Stimulated activated CD4-positive, alpha-beta T cell treated with anti-CD3 and anti-CD28 coated beads, TNF-alpha, amount 100 ng/mL, for 48 hours (primary cell): ENCODE data around the gene VPS29.
A peak's percentile ranks its signal among the peaks of the same experiment; 100 is the strongest.
"Not testable (repeated sequence)": the region's sequence is repeated elsewhere in the genome, so short reads cannot be mapped to it uniquely, and the experiment has no call there.

Experiments
- DNase-seq, 3 donors: peaks; one replicate each; pipeline ENCODE4 v3.0.0-alpha.2; 2020; ENCODE audit warnings: low read depth in 3 of 3

Gene VPS29

GRCh38 chr12:110528277-110528839 is 26.4 kb upstream of the VPS29 start:
- DNase-seq: no peak

GRCh38 chr12:110520876-110521712 is 19.2 kb upstream of the VPS29 start:
- peak in 2 of 3 donors; percentile 10 to 28 for DNase-seq

- not testable (repeated sequence) for DNase-seq
Observed at GRCh38 chr12:110518014-110518413, 16.1 kb upstream of the VPS29 start.

- no peak for DNase-seq
Observed at GRCh38 chr12:110516995-110517394, 15.1 kb upstream of the VPS29 start.

GRCh38 chr12:110514363-110514762 is 12.5 kb upstream of the VPS29 start:
- no peak for DNase-seq

DNA sequence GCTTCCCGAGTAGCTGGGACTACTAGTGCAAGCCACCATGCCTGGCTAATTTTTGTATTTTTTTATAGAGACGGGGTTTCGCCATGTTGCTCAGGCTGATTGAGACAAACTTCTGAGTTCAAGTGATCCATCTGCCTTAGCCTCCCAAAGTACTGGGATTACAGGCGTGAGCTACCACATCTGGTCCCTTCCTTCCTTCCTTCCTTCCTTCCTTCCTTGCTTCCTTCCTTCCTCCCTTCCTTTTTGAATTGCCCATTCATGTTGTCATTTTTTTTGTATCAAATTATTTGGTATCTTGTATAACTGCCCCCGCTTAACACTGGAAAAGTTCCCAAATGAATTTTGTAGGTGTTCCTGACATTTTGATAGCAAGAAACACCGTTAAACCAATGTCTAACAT is 11.9 kb upstream of the VPS29 start:
- DNase-seq: no peak

- no peak for DNase-seq
Observed at GRCh38 chr12:110508071-110508586, 6.2 kb upstream of the VPS29 start.

GRCh38 chr12:110505332-110505731 is 3.4 kb upstream of the VPS29 start:
- no peak for DNase-seq

DNA sequence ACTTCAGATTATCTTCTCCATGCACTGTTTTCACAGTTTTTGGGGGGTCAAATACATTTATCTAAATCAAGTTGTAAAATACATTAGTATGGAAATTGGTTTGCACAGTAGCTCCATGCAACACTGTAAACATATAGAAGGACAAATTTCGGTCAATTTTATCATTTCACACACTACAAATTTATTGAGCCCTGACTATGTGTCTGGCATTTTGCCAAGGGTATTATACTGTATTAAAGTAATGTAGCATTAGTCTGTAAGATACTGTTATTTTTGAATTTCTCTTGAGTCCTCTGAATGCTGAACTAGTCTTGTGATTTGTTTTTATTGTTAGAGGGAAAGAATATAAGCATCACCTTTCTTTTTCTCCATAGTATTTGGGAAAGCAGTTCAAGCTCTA is 1.5 kb upstream of the VPS29 start:
- no peak for DNase-seq

GRCh38 chr12:110501399-110501751 is 536 bp downstream of the VPS29 start:
- DNase-seq: peak in 1 of 3 donors; percentile 24

- DNase-seq: no peak
Observed at GRCh38 chr12:110498984-110499706, 2.8 kb downstream of the VPS29 start.

- no peak for DNase-seq
Observed at GRCh38 chr12:110475426-110475825, 26.5 kb downstream of the VPS29 start.

DNA sequence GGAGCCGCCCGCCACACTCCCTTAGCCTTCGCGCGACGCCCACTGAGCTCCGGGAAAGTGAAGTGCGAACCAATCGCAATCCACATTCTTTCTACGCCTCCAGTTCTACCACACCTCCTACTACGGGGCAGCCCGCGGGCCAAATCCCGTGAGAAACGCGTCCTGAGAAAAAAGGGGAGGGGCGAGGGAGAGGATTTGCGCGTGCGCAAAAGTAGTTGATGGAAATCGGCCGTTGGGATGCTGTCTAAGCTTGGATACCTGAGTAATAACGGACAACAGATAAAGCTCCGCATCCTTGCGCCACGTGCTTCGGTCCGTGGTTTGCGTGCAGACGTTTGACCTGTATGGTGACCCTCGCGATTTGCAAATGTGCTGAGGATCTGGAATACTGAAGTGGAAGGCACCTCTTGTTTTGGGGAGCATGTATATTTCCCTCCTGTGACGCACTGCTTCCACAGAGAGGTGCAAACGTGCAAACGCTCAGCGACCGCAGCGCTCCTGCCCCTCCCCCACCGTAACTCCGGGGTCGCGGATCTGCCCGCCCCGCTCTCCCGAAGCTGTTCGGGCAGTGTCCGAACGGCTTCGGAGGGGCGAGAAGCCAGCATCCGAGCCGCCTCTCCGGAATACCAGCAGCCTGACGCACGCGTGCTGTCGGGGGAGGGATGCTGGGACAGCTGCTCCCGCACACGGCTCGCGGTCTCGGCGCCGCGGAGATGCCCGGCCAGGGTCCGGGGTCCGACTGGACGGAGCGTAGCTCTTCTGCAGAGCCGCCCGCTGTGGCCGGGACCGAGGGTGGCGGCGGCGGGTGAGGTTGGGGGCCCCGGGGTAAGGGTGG is 33.5 kb downstream of the VPS29 start, which contains the start of the genes FAM216A and GPN3:
Gene FAM216A (plus strand): TSS at position 632 of the 835 bp plus-strand sequence. CDS start 31 bp downstream, at position 663.
Gene GPN3 (minus strand): TSS at position 44 of the 835 bp plus-strand sequence. CDS start 54 bp downstream, outside the sequence.
- DNase-seq: peak; percentile 88 to 96 (median 92)

DNA sequence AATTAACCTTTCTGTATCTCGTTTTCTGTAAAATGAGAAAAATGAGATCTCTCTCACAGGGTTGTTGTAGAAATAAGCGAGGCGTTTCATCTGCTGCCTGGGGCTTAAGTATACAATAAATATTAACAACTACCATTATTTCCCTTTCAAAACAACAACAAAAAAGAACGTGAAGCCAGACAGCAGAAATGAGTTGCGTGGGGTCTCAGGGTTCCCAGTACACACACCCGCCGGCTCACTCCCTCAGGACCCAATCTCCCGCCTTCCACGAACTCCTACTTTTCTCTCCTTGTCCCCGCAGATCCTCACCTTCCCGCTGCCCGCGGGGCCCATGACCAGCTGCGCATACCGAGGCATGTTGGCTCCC is 34.1 kb downstream of the VPS29 start:
- DNase-seq: no peak

DNA sequence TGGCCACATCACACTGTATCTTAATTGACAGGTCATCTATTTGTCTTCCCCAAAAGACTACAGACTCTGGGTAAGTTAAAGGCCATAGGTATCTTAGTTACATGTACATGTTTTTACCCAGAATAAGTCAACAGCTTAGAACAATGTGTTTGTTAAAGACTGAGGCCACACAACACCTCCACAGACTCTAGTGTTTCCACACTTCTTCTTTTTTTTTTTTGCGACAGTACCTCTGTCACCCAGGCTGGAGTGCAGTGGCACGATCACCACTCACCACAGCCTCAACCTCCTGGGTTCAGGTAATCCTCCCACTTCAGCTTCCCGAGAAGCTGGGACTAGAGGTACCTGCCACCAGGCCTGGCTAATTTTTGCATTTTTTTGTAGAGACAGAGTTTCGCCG is 35.1 kb downstream of the VPS29 start:
- DNase-seq: no peak

DNA sequence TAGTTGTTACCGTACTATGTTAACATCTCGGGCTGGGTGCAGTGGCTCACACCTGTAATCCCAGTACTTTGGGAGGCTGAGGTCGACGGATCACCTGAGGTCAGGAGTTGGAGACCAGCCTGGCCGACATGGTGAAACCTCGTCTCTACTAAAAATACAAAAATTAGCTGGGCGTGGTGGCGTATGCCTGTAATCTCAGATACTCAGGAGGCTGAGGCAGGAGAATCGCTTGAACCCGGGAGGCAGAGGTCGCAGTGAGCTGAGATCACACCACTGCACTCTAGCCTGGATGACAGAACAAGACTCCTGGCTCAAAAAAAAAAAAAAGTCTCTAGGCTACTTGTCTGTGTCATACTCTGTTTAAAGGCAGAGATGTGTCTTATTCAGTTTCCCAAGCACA is 36.1 kb downstream of the VPS29 start:
- DNase-seq: not testable (repeated sequence)

DNA sequence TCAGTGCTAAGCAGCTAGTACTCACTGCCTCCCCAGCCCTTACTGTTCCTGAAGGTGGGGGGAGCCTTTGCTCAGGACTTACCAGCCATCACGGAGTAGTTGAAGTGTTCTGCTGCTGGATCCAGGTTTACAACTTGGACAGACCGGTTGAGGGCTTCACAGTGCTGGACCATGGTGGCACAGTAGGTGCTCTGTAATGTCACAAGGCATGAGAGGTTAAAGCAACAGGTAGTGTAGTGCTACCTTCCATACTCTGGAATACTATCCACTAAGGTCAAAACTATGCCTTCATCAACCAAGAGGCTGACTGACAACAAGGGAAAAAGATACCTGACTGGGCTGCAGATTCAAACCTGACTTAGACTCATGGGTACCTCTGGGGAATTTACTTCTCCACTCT is 36.9 kb downstream of the VPS29 start:
- no peak for DNase-seq

DNA sequence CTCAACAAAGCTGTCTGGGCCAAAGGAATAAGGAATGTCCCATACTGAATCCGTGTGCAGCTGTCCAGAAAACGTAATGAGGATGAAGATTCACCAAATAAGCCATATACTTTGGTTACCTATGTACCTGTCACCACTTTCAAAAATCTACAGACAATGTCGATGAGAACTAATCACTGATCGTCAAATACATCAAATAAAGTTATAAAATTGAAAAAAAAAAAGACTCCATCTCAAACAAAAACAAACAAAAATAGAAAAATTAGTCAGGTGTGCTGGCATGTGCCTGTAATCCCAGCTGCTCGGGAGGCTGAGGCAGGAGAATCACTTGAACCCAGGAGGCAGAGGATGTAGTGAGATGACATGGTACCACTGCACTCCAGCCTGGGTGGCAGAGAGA is 40.7 kb downstream of the VPS29 start:
- not testable (repeated sequence) for DNase-seq

DNA sequence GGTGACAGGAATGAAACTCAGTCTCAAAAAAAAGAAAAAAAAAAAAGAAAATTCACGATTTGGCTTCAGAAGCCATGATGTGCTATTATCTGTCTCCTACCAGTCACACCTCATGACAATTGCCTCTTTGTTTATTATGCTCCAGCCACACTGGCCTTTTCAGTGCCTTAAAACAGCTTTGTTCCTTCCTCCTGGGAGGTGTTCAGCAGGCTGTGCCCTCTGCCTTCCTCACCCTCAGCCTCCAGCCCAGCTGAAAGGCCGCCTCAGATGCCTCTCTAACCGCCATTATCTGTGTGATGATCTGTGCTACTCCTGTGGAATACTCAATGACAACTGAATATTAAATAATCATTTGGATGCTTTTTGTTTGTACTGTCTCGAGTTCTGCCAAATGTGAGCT is 43.2 kb downstream of the VPS29 start:
- DNase-seq: no peak

GRCh38 chr12:110453569-110454296 is 48.2 kb downstream of the VPS29 start:
- no peak for DNase-seq

GRCh38 chr12:110451263-110451662 is 50.6 kb downstream of the VPS29 start:
- DNase-seq: no peak
